ENCODE measurements around the gene ADRB2.

DNA sequence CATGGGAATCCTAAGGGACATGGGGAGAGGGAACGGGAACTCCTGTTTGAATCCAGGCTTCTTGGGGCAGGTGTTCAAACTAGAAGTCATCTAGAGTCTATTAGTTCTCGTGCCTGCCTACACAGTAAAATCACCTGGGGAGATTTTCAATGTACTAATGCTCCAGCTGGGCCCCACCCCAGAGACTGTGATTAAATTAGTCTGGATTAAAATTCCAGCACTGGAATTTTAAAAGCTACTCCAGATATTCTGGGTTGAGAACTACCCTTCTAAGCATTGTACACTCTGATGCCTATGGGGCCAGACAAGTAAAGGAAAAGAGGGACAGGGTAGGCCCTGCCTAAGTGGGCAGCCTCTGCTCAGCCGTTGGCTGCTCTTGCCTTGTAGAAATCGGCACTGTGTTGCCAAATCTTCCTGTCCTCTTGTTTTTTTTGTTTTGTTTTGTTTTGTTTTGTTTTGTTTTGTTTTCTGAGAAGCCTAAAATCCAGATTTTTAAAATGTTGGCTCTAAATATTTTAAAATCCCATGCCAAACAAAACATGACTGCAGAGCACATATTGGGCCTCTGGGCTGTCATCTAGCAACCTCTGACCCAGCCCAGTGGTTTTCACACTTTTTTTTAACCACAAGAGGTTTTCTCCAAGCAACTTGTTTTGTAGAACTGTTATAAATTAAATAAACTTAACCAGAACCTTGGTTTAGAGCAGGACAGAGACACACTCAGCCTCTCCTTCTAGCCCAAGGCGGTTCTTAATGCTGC, 29.0 kb downstream of the ADRB2 start:
- TF ChIP-seq, protein P1, sequence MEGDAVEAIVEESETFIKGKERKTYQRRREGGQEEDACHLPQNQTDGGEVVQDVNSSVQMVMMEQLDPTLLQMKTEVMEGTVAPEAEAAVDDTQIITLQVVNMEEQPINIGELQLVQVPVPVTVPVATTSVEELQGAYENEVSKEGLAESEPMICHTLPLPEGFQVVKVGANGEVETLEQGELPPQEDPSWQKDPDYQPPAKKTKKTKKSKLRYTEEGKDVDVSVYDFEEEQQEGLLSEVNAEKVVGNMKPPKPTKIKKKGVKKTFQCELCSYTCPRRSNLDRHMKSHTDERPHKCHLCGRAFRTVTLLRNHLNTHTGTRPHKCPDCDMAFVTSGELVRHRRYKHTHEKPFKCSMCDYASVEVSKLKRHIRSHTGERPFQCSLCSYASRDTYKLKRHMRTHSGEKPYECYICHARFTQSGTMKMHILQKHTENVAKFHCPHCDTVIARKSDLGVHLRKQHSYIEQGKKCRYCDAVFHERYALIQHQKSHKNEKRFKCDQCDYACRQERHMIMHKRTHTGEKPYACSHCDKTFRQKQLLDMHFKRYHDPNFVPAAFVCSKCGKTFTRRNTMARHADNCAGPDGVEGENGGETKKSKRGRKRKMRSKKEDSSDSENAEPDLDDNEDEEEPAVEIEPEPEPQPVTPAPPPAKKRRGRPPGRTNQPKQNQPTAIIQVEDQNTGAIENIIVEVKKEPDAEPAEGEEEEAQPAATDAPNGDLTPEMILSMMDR (IDR thresholded peaks at IDR 0.05), result no peak
- TF ChIP-seq POLR2A (IDR thresholded peaks at IDR 0.05), result no peak

Data from right lobe of liver (tissue), 4 donors.